HL-60 (cell line): ENCODE measurements around the gene HEATR9.

Experiments used
- DNase-seq, 2 experiments: peaks; one replicate each; pipeline ENCODE4 v3.0.0-alpha.2; 2010 to 2020; ENCODE audit warnings: low read depth in 1 of 2, low spot score in 1 of 2
- H3K27ac ChIP-seq: fragments of 250-450 bp; sonication (Bioruptor Pico); replicated peaks from 2 replicates; pipeline ENCODE4 v1.5.1; 2020; ENCODE audit warnings: mild to moderate bottlenecking, moderate library complexity
- H3K27me3 ChIP-seq: fragments of 250-450 bp; sonication (Bioruptor Pico); 2 replicates; pipeline ENCODE4 v1.5.1; 2021; ENCODE audit warnings: mild to moderate bottlenecking, moderate library complexity; ENCODE audit not compliant: insufficient read depth, poor library complexity, severe bottlenecking
- H3K4me3 ChIP-seq: replicated peaks from 2 replicates; pipeline ENCODE4 v1.5.1; 2011; ENCODE audit warnings: mild to moderate bottlenecking, control low read depth, low read length; ENCODE audit not compliant: insufficient read depth
- CTCF ChIP-seq: IDR thresholded peaks from one replicate; pipeline ENCODE4 v1.5.1; 2011; ENCODE audit warnings: low read length, control low read depth, inconsistent platforms; ENCODE audit not compliant: insufficient read depth
- GABPA ChIP-seq: IDR thresholded peaks from 2 replicates; pipeline ENCODE4 v1.6.1; 2012; ENCODE audit warnings: low read depth
- POLR2AphosphoS5 ChIP-seq: IDR thresholded peaks from 2 replicates; pipeline ENCODE4 v1.6.1; 2012; ENCODE audit warnings: low read depth
- SPI1 ChIP-seq: IDR thresholded peaks from 2 replicates; pipeline ENCODE4 v1.6.1; 2012; ENCODE audit warnings: low read depth, mild to moderate bottlenecking, borderline replicate concordance
- TF ChIP-seq, protein P1 (sequence below): IDR thresholded peaks from 2 replicates; pipeline ENCODE4 v1.6.1; 2012; ENCODE audit warnings: low read depth; ENCODE audit not compliant: insufficient replicate concordance

Gene HEATR9

GRCh38 chr17:35876534-35876933, 7.8 kb upstream of the HEATR9 start:
- TF ChIP-seq, protein P1, sequence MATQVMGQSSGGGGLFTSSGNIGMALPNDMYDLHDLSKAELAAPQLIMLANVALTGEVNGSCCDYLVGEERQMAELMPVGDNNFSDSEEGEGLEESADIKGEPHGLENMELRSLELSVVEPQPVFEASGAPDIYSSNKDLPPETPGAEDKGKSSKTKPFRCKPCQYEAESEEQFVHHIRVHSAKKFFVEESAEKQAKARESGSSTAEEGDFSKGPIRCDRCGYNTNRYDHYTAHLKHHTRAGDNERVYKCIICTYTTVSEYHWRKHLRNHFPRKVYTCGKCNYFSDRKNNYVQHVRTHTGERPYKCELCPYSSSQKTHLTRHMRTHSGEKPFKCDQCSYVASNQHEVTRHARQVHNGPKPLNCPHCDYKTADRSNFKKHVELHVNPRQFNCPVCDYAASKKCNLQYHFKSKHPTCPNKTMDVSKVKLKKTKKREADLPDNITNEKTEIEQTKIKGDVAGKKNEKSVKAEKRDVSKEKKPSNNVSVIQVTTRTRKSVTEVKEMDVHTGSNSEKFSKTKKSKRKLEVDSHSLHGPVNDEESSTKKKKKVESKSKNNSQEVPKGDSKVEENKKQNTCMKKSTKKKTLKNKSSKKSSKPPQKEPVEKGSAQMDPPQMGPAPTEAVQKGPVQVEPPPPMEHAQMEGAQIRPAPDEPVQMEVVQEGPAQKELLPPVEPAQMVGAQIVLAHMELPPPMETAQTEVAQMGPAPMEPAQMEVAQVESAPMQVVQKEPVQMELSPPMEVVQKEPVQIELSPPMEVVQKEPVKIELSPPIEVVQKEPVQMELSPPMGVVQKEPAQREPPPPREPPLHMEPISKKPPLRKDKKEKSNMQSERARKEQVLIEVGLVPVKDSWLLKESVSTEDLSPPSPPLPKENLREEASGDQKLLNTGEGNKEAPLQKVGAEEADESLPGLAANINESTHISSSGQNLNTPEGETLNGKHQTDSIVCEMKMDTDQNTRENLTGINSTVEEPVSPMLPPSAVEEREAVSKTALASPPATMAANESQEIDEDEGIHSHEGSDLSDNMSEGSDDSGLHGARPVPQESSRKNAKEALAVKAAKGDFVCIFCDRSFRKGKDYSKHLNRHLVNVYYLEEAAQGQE, result no peak
- TF ChIP-seq POLR2AphosphoS5 (no peak), GABPA (no peak), SPI1 (no peak), CTCF (no peak)
- H3K4me3 ChIP-seq, result no peak overlapping the region

DNA sequence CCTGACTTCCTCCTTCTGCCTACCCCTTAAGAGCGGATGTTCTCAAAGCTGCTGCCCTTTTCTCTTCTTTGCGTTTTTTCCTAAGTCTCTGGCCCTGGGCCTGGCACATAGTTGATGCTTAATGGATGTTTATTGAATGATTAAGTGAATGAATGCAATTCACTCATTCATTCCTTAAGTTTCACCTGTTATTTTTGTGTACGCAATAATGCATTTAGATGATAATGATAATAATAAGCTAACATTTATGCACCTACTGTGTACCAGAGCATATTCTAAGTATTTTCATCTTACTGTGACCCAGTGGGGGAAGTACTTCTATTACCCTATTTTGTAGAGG, 7.1 kb upstream of the HEATR9 start:
- Histone ChIP-seq H3K4me3 (no peak overlapping the region), H3K27ac (no peak overlapping the region), H3K27me3 (no peaks in the 10 kb centered on the region)
- no peak for TF ChIP-seq GABPA
- no peak for TF ChIP-seq SPI1
- no peak for DNase-seq

More at GRCh38 chr17:35876534-35876933, 7.8 kb upstream of the HEATR9 start:
- Histone ChIP-seq H3K27ac (no peak overlapping the region), H3K27me3 (no peaks in the 10 kb centered on the region)
- no peak for DNase-seq

DNA sequence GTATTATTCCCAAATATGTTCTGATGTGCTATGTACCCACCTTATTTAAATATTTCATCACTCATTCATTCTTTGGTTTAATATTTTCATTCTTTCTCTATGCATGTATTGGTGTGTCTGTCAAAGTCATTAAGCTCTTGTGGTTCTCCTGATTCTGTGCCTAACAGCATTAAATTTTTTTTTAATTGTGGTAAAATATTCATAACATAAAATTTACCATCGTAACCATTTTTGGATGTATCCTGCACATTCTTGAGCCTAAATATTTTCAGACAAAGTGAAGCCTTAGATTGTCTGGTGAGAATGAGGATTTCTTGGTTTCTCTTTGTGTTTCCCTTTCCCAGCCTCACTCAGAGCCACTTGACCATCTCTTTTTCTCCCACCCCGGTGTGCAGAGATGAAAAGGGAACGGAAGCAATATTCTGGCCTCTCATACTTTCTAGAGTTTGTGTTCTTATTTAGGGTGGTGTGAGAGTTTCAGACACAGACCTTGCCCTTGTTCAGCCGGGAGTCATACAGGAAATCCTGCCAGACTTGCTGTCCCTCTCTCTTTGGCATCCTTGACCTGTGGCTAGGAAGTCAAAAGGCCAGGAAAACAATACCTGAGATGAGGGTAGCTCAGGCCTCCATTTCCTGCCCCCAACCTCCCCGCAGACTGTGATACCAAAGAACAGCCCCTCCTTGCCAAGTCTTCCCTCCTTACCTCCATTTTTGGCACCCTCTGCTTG, 6.5 kb upstream of the HEATR9 start:
- no peak overlapping the region for H3K4me3 ChIP-seq
- TF ChIP-seq SPI1 (no peak), CTCF (no peak), POLR2AphosphoS5 (no peak), GABPA (no peak)
- TF ChIP-seq, protein P1, result no peak
- H3K27ac ChIP-seq, result no peak overlapping the region

GRCh38 chr17:35872196-35872980, 3.7 kb upstream of the HEATR9 start:
- Histone ChIP-seq H3K4me3 (no peak overlapping the region), H3K27me3 (no peaks in the 10 kb centered on the region), H3K27ac (no peak overlapping the region)
- no peak for TF ChIP-seq SPI1
- no peak for TF ChIP-seq GABPA
- no peak for TF ChIP-seq POLR2AphosphoS5
- no peak for TF ChIP-seq CTCF
- TF ChIP-seq, protein P1, result no peak
- DNase-seq, result no peak

More for the DNA sequence above, 6.5 kb upstream of the HEATR9 start:
- no peaks in the 10 kb centered on the region for H3K27me3 ChIP-seq
- no peak for DNase-seq
